ENCODE results near the gene ASB13.
"Not testable (repeated sequence)": the region's sequence is repeated elsewhere in the genome, so short reads cannot be mapped to it uniquely, and the experiment has no call there.

The ASB13 gene

GRCh38 chr10:5622186-5622960 lies 44.0 kb downstream of the ASB13 start:
- no peak for DNase-seq

DNA sequence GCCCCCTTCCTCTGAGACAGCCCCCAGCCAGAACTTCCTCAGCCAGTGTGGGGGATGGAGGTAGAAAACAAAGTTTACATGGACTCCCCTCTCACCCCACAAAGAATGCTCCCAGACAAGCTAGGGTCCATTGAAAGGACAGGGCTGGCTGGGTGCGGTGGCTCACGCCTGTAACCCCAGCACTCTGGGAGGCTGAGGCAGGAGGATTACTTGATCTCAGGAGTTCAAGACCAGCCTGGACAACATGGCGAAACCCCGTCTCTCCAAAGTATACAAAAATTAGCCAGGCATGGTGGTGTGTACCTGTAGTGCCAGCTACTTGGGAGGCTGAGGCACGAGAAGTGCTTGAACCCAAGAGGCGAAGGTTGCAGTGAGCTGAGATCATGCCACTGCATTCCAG lies 45.0 kb downstream of the ASB13 start:
- not testable (repeated sequence) for DNase-seq

- DNase-seq = no peak
Measured at GRCh38 chr10:5620966-5621365, 45.4 kb downstream of the ASB13 start.

- DNase-seq = no peak
Measured at GRCh38 chr10:5620223-5620721, 46.1 kb downstream of the ASB13 start.

GRCh38 chr10:5619362-5620211 lies 46.8 kb downstream of the ASB13 start:
- no peak for DNase-seq

- DNase-seq = no peak
Measured at GRCh38 chr10:5618829-5619228, 47.6 kb downstream of the ASB13 start.

DNA sequence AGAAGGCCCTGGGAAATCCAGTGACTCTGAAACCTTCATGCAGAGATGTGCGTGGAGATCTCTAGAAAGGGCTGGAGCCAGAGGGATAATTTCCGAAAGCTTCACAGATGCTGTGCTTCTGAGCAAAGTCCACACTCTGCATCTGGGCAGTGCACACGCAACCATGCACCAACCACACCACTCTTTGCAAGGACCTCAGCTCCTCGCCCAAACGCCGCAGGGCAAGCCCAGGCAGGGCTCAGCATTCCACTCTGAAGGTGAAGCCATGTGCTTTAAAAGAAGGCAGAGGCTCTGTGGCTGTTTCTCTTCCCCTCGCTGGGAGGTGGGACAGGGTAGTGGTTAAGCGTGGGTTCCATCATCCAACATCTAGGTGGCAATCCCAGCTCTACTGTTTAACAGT lies 48.4 kb downstream of the ASB13 start:
- DNase-seq = no peak

- DNase-seq = no peak
Measured at GRCh38 chr10:5617521-5617920, 48.9 kb downstream of the ASB13 start.

DNA sequence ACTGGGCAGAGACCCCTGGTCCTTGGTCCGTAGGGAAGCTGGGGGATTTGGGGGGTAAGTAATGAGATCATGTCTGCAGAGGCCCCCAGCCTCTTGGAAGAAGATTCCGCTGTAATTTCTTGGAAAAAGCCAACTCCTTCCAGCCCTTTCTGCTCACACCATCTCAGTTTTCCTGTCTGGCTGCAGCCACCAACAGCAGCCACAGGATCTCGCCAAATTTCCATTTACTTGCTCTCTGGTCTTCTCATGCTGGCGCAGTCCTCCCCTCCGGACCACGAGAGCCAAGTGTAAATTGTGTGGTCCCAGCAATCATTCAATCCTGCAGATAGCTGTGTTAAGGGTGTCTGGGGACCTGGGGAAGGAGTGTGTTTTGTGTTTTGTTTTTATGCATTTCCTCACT lies 49.6 kb downstream of the ASB13 start:
- no peak for DNase-seq

GRCh38 chr10:5616046-5616445 lies 50.3 kb downstream of the ASB13 start:
- no peak for DNase-seq

DNA sequence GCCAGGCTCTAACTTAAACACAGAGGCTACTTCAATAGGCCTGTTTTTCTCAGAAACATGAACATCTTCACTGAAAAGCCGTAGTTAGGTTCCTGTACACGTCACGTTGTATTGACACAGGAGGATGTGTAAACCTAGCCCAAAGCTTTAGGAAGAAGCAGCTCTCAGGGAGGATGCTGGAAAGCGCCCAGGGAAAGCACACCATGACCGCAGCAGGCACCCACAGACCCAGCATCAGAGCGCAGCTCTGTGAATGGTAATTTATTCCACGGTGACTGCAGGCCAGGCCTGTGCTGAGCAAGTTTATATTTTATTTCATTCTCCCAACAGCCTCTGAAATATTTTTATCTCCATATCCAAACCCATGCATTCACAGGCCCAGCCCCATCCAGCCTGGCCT lies 51.1 kb downstream of the ASB13 start:
- DNase-seq = no peak

DNA sequence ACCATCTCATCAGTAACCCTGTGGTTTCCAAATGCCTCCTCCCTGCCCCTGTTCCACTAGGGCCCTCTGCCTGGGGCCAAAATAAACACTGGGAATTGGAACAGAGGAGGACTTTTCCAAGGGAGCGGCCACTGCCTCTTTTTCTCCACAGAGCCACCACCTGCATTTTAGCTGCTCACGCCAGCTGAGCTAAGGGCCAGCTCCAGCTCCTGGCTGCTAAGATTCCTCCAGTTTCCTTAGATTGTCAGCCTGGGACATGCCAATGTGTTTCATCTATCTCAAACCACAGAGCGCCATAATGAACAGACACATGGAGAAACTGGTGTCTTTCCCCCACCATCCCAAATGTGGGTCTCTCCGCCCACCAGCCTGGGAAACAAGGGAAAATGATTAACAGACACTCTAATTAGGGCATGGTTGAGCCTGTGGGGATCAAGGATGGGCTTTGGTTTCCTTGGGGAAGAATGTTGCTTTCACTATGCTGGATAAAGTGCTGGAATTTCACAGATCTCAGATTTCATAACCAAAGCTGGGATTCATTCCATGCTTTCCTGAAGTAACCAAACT lies 52.2 kb downstream of the ASB13 start:
- no peak for DNase-seq

- no peak for DNase-seq
Measured at GRCh38 chr10:5613481-5614154, 52.8 kb downstream of the ASB13 start.

GRCh38 chr10:5611899-5612680 lies 54.3 kb downstream of the ASB13 start:
- DNase-seq = no peak

DNA sequence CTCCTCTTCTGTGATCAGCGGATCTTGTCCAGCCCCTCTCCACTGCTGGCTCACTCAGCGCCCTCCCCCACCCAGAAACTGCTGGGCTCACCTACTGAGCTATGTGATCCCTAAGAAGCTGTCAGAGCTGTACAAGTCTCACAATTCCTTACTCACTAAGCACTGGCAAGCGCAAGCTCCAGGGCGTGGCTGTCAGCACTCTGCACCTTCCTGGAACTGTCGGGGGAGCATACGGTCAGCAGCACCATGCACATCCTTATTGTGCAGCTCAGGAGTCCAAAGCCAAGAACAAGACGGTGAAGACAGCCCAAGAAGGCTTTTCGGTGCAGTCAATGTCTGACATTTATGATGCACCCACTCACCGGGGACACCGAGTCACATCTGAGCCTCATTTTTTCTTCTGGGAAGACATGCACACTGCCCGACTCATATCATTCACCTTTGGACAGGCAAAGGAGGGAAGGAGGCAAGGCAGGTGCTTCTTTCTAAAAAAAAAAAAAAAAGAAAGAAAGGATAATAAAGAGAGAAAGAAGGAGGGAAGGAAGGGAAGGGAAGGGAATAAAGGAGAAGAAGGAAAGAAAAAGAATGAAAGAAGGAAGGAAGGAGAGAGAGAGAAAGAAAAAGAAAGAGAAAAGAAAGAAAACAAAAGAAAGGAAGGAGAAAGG lies 56.3 kb downstream of the ASB13 start:
- DNase-seq = no peak

- DNase-seq = no peak
Measured at GRCh38 chr10:5608608-5609220, 57.7 kb downstream of the ASB13 start.

GRCh38 chr10:5607594-5607993 lies 58.8 kb downstream of the ASB13 start:
- no peak for DNase-seq

GRCh38 chr10:5606864-5607263 lies 59.5 kb downstream of the ASB13 start:
- no peak for DNase-seq

- DNase-seq = no peak
Measured at GRCh38 chr10:5606321-5606720, 60.1 kb downstream of the ASB13 start.

GRCh38 chr10:5604961-5605360 lies 61.4 kb downstream of the ASB13 start:
- DNase-seq = no peak

GRCh38 chr10:5604236-5604925 lies 62.0 kb downstream of the ASB13 start:
- DNase-seq = no peak
